Mesenteric fat pad (tissue), 1 donor: ENCODE measurements around the gene DUSP2. TPM values are rescaled to one million over a fixed set of nuclear protein-coding genes. Genes with fewer than 3 reads are reported as not detected.

ENCODE experiments used
- DNase-seq: peaks from one replicate; pipeline ENCODE4 v3.0.0-alpha.2; 2020; ENCODE audit warnings: low spot score
- total RNA-seq: library from RNA; stranded (reverse); fragmentation: NEBNext Ultra II Directional; extraction: Animal tissue kit (Norgen Biotek cat#: 25700); gene quantifications from one replicate; pipeline ENCODE4 v1.2.1, GENCODE V29; 2021
- donor health status: DM: yes; HTN: yes; CAD: no.

The DUSP2 gene
- total RNA-seq, 1 donor from 2014 or later, result 6.1 TPM

GRCh38 chr2:96131813-96132745 lies 13.2 kb downstream of the DUSP2 start:
- no peak for DNase-seq

- DNase-seq, result no peak
These were observed 14.0 kb downstream of the DUSP2 start for GRCh38 chr2:96131152-96131812.

- no peak for DNase-seq
These were observed 14.8 kb downstream of the DUSP2 start for GRCh38 chr2:96130483-96130882.

- no peak for DNase-seq
These were observed 15.6 kb downstream of the DUSP2 start for GRCh38 chr2:96129528-96130120.

GRCh38 chr2:96128456-96128855 lies 16.8 kb downstream of the DUSP2 start:
- no peak for DNase-seq

GRCh38 chr2:96124406-96125265 lies 20.6 kb downstream of the DUSP2 start:
- no peak for DNase-seq

GRCh38 chr2:96123936-96124335 lies 21.3 kb downstream of the DUSP2 start:
- DNase-seq, result no peak

- no peak for DNase-seq
These were observed 21.9 kb downstream of the DUSP2 start for GRCh38 chr2:96123290-96123689.

- DNase-seq, result no peak
These were observed 22.8 kb downstream of the DUSP2 start for GRCh38 chr2:96122391-96122790.

- no peak for DNase-seq
These were observed 23.8 kb downstream of the DUSP2 start for GRCh38 chr2:96121414-96121813.

GRCh38 chr2:96120991-96121390 lies 24.2 kb downstream of the DUSP2 start:
- DNase-seq, result no peak

- no peak for DNase-seq
These were observed 25.0 kb downstream of the DUSP2 start for GRCh38 chr2:96120091-96120720.

- DNase-seq, result no peak
These were observed 25.9 kb downstream of the DUSP2 start for GRCh38 chr2:96119389-96119751.

- no peak for DNase-seq
These were observed 26.4 kb downstream of the DUSP2 start for GRCh38 chr2:96118698-96119388.

GRCh38 chr2:96117701-96118588 lies 27.3 kb downstream of the DUSP2 start:
- no peak for DNase-seq

GRCh38 chr2:96116879-96117533 lies 28.2 kb downstream of the DUSP2 start:
- DNase-seq, result no peak

- no peak for DNase-seq
These were observed 28.8 kb downstream of the DUSP2 start, which contains the start of gene ADRA2B for GRCh38 chr2:96116424-96116878. TSS of gene ADRA2B (minus strand) at chr2:96116571. CDS start at chr2:96116149, 422 bp downstream.
